Esophagus squamous epithelium (tissue), 5 donors: ENCODE results near the gene INPP5E. TPM values are rescaled to one million over a fixed set of nuclear protein-coding genes. Genes with fewer than 3 reads are reported as not detected.

ENCODE experiments used
- DNase-seq: peaks from one replicate; lab custom pipeline; 2025; lab: John Stamatoyannopoulos, UW
- H3K27ac ChIP-seq, 4 donors: fragments of 200-600 bp; sonication (generic); one replicate each; pipeline ENCODE4 v1.5.1; 2016 to 2019; ENCODE audit warnings: mild to moderate bottlenecking in 1 of 4
- H3K27me3 ChIP-seq, 4 donors: fragments of 200-600 bp; sonication (generic); 1 replicate in 3 of 4; 2 replicates in 1 of 4; pipeline versions ENCODE4 v1.5.1 to v1.6.0; 2017 to 2021; ENCODE audit warnings: antibody characterized with exemption in 1 of 4
- H3K36me3 ChIP-seq, 3 donors: fragments of 200-600 bp; sonication (generic); one replicate each; pipeline ENCODE4 v1.5.1; 2016 to 2019
- H3K4me1 ChIP-seq, 3 donors: fragments of 200-600 bp; sonication (generic); one replicate each; pipeline ENCODE4 v1.5.1; 2017 to 2019
- H3K4me3 ChIP-seq, 4 donors: fragments of 200-600 bp; sonication (generic); 1 replicate in 3 of 4; 2 replicates in 1 of 4; pipeline ENCODE4 v1.5.1; 2016 to 2019; ENCODE audit warnings: mild to moderate bottlenecking in 2 of 4, moderate library complexity in 1 of 4
- H3K9me3 ChIP-seq, 3 donors: fragments of 200-600 bp; sonication (generic); one replicate each; pipeline ENCODE4 v1.5.1; 2016 to 2019
- CTCF ChIP-seq, 6 experiments: fragments of 450-650 bp in 4 of 6; fragments of 200-600 bp in 2 of 6; sonication (generic) in 2 of 6; IDR thresholded peaks; one replicate each; pipeline ENCODE4 v1.5.1; 2016 to 2019; ENCODE audit warnings: antibody characterized with exemption in 6 of 6, mild to moderate bottlenecking in 4 of 6, moderate library complexity in 4 of 6
- POLR2A ChIP-seq, 4 donors: fragments of 450-650 bp; IDR thresholded peaks; one replicate each; pipeline ENCODE4 v1.6.1; 2017; ENCODE audit warnings: antibody characterized with exemption in 4 of 4, mild to moderate bottlenecking in 4 of 4, moderate library complexity in 3 of 4
- WGBS, 2 donors: methylation state at CpG; one replicate each; pipeline ENCODE4 v1.1.5; 2018; 5-methylcytosine and 5-hydroxymethylcytosine counted together
- intact Hi-C: fragments of 100-400 bp; cut with DNase I; formaldehyde crosslinking; loops from one replicate; pipeline ENCODE4 v1.15.0; 2022
- total RNA-seq, 4 donors: library from RNA; depleted of rRNA; stranded (reverse); fragments of >200 nt; gene quantifications; one replicate each; pipeline ENCODE4 v1.1.0, GENCODE V29; 2016
- donor health status: DM: yes; HTN: yes; CAD: no.

Gene INPP5E
- total RNA-seq, 4 donors from 2014 or later: 6.2 to 7.8 (median 7.5) TPM

- Histone ChIP-seq H3K27ac (no peak overlapping the region), H3K4me3 (no peak overlapping the region), H3K36me3 (peaks cover 23 to 99% (median 51%) of the 10 kb centered on the region in 3 donors), H3K9me3 (no peaks in the 10 kb centered on the region), H3K4me1 (no peaks in the 10 kb centered on the region), H3K27me3 (no peaks in the 10 kb centered on the region)
- TF ChIP-seq POLR2A (IDR thresholded peaks at IDR 0.05): no peak
- no peak for TF ChIP-seq CTCF (IDR thresholded peaks at IDR 0.05)
- 76 to 92% methylated on average over 4 to 5 of the region's 21 CpGs for WGBS, 2 donors
- intact Hi-C loops: no loop called here
- no peak for DNase-seq
Measured at GRCh38 chr9:136392538-136393449, 46.9 kb downstream of the INPP5E start.

- H3K27me3 ChIP-seq: no peaks in the 10 kb centered on the region
- no peaks in the 10 kb centered on the region for H3K9me3 ChIP-seq
- no peak for DNase-seq
- 90 to 92% methylated on average over 20 to 21 of the region's 28 CpGs for WGBS, 2 donors
- H3K4me1 ChIP-seq: no peaks in the 10 kb centered on the region
- intact Hi-C loops: no loop called here
- no peak overlapping the region for H3K27ac ChIP-seq
- TF ChIP-seq POLR2A (IDR thresholded peaks at IDR 0.05) (no peak), CTCF (IDR thresholded peaks at IDR 0.05) (no peak)
- peaks cover 29 to 99% (median 55%) of the 10 kb centered on the region in 3 donors for H3K36me3 ChIP-seq
- no peak overlapping the region for H3K4me3 ChIP-seq
Measured at GRCh38 chr9:136391737-136392537, 47.7 kb downstream of the INPP5E start.

GRCh38 chr9:136389396-136389795 lies 50.2 kb downstream of the INPP5E start:
- H3K27me3 ChIP-seq: no peaks in the 10 kb centered on the region
- H3K4me3 ChIP-seq: no peak overlapping the region
- intact Hi-C loops: no loop called here
- peaks cover 20 to 99% (median 37%) of the 10 kb centered on the region in 3 donors for H3K36me3 ChIP-seq
- H3K9me3 ChIP-seq: no peaks in the 10 kb centered on the region
- DNase-seq: no peak
- H3K27ac ChIP-seq: no peak overlapping the region
- 88 to 100% methylated on average over 1 to 6 of the region's 14 CpGs for WGBS, 2 donors
- TF ChIP-seq CTCF (IDR thresholded peaks at IDR 0.05) (no peak), POLR2A (IDR thresholded peaks at IDR 0.05) (no peak)
- no peaks in the 10 kb centered on the region for H3K4me1 ChIP-seq

GRCh38 chr9:136387217-136387616 lies 52.4 kb downstream of the INPP5E start:
- intact Hi-C loops: no loop called here
- Histone ChIP-seq H3K27ac (no peak overlapping the region), H3K4me1 (no peaks in the 10 kb centered on the region), H3K9me3 (no peaks in the 10 kb centered on the region), H3K36me3 (peaks cover 8 to 99% (median 38%) of the 10 kb centered on the region in 3 donors), H3K4me3 (no peak overlapping the region), H3K27me3 (no peaks in the 10 kb centered on the region)
- WGBS, 2 donors: 88 to 90% methylated on average over 5 to 11 of the region's 19 CpGs
- no peak for DNase-seq
- TF ChIP-seq POLR2A (IDR thresholded peaks at IDR 0.05): no peak
- no peak for TF ChIP-seq CTCF (IDR thresholded peaks at IDR 0.05)
